Heart left ventricle (tissue), 13 donors: ENCODE results near the gene ERMP1.

Experiments
- CTCF ChIP-seq, 12 donors: fragments of 200-600 bp; sonication (generic) in 4 of 12; IDR thresholded peaks; one replicate each; pipeline versions ENCODE4 v1.5.0 to v1.8.0; 2018 to 2022; ENCODE audit warnings: antibody characterized with exemption in 12 of 12, mild to moderate bottlenecking in 5 of 12
- POLR2A ChIP-seq, 2 donors: fragments of 450-650 bp; IDR thresholded peaks; one replicate each; pipeline ENCODE4 v1.6.1; 2017; ENCODE audit warnings: antibody characterized with exemption in 2 of 2, mild to moderate bottlenecking in 2 of 2, moderate library complexity in 2 of 2
- donor health status: ischemic (EF 13 %, LVEDD 7.1; RV severe dilation, severe dysfunction).
- donor health status: DM: no; HTN: yes; CAD: no.
- donor health status: DM: no; HTN: no; CAD: no.
- donor health status: ischemic (EF 25% LVEDD 6.9; RV normal size, moderate dysfunction).
- donor health status: ischemic (EF 25% LVEDD 5.7; RV mildly dilated, moderate dysfunction).
- donor health status: ischemic (EF 35%, LVEDD 5.7; RV mildly dilated, moderate dysfunction).
- donor health status: nonischemic (EF 11% LVEDD 7.7; RV severe dilation, severe dysfunction).
- donor health status: DM: yes; HTN: yes; CAD: no.
- donor health status: PGD.
- donor health status: ischemic (EF 29% LVEDD 5.4; RV normal size, mild dysfunction).
- donor health status: nonischemic (EF 23%, LVEDD 6.1; RV moderate dilation, normal function).

GRCh38 chr9:5815461-5815860 is 17.5 kb downstream of the ERMP1 start:
- no peak for TF ChIP-seq CTCF (IDR thresholded peaks at IDR 0.05)
- TF ChIP-seq POLR2A (IDR thresholded peaks at IDR 0.05): no peak
